NCI-H1092 (cell line): ENCODE measurements around the gene RSBN1L.
"Not testable (repeated sequence)": the region's sequence is repeated elsewhere in the genome, so short reads cannot be mapped to it uniquely, and the experiment has no call there.

ENCODE experiments used
- DNase-seq: peaks from one replicate; lab custom pipeline; 2025; lab: John Stamatoyannopoulos, UW

RSBN1L gene

GRCh38 chr7:77770316-77770715 lies 74.1 kb downstream of the RSBN1L start:
- DNase-seq: no peak

- DNase-seq: no peak
Observed at GRCh38 chr7:77771901-77772300, 75.6 kb downstream of the RSBN1L start.

GRCh38 chr7:77778535-77778934 lies 82.3 kb downstream of the RSBN1L start:
- no peak for DNase-seq

GRCh38 chr7:77782383-77782782 lies 86.1 kb downstream of the RSBN1L start:
- DNase-seq: no peak

- DNase-seq: no peak
Observed at GRCh38 chr7:77783111-77783510, 86.9 kb downstream of the RSBN1L start.

- no peak for DNase-seq
Observed at GRCh38 chr7:77783545-77783944, 87.3 kb downstream of the RSBN1L start.

- DNase-seq: not testable (repeated sequence)
Observed at GRCh38 chr7:77784426-77784825, 88.2 kb downstream of the RSBN1L start.

GRCh38 chr7:77786018-77786417 lies 89.8 kb downstream of the RSBN1L start:
- DNase-seq: no peak

GRCh38 chr7:77786741-77787140 lies 90.5 kb downstream of the RSBN1L start:
- DNase-seq: no peak

GRCh38 chr7:77788327-77788902 lies 92.2 kb downstream of the RSBN1L start:
- no peak for DNase-seq

GRCh38 chr7:77791336-77791735 lies 95.1 kb downstream of the RSBN1L start:
- DNase-seq: peak; percentile 8

- no peak for DNase-seq
Observed at GRCh38 chr7:77791956-77792355, 95.7 kb downstream of the RSBN1L start.

- no peak for DNase-seq
Observed at GRCh38 chr7:77794000-77794399, 97.7 kb downstream of the RSBN1L start.

GRCh38 chr7:77796109-77796508 lies 99.8 kb downstream of the RSBN1L start:
- no peak for DNase-seq

GRCh38 chr7:77796960-77797359 lies 100.7 kb downstream of the RSBN1L start:
- DNase-seq: no peak

GRCh38 chr7:77797734-77798393 lies 101.6 kb downstream of the RSBN1L start:
- peak; percentile 64 for DNase-seq

- DNase-seq: peak; percentile 100
Observed at GRCh38 chr7:77798394-77799077, 102.3 kb downstream of the RSBN1L start, which contains the start of the genes PHTF2 and TMEM60. PHTF2 (plus strand) TSS chr7:77798773. TMEM60 (minus strand) TSS chr7:77798434; CDS start chr7:77794373, 4,061 bp downstream.

- DNase-seq: peak; percentile 27
Observed at GRCh38 chr7:77799078-77799964, 103.1 kb downstream of the RSBN1L start.

- DNase-seq: no peak
Observed at GRCh38 chr7:77800158-77800557, 103.9 kb downstream of the RSBN1L start.

- DNase-seq: no peak
Observed at GRCh38 chr7:77800730-77801129, 104.5 kb downstream of the RSBN1L start.

GRCh38 chr7:77802557-77803405 lies 106.5 kb downstream of the RSBN1L start:
- no peak for DNase-seq
